GM23338 (cell line): ENCODE data around the gene COMP. TPM values are rescaled to one million over a fixed set of nuclear protein-coding genes. Genes with fewer than 3 reads are reported as not detected.

Source experiments
- ATAC-seq: fragments of 200-7000 bp; cut with Tn5 transposase; 3 replicates; pipeline ENCODE4 v1.9.1; 2020
- DNase-seq: peaks from one replicate; pipeline ENCODE4 v3.0.0-alpha.2; 2015; ENCODE audit warnings: low spot score
- H2AFZ ChIP-seq: fragments of 200-600 bp; sonication (generic); 2 replicates; pipeline ENCODE4 v1.8.0; 2016; ENCODE audit warnings: antibody characterized with exemption, mild to moderate bottlenecking, moderate library complexity
- H3F3A ChIP-seq: fragments of 200-600 bp; sonication (generic); replicated peaks from 2 replicates; pipeline ENCODE4 v1.8.0; 2017; ENCODE audit warnings: antibody characterized with exemption, mixed run types, low read depth
- H3K27ac ChIP-seq: fragments of 200-600 bp; sonication (generic); 2 replicates; pipeline ENCODE4 v1.6.1; 2016; ENCODE audit warnings: low read depth
- H3K27me3 ChIP-seq: fragments of 200-600 bp; sonication (generic); 2 replicates; pipeline ENCODE4 v1.8.0; 2016; ENCODE audit warnings: mild to moderate bottlenecking, mixed run types, moderate library complexity; ENCODE audit not compliant: insufficient read depth
- H3K36me3 ChIP-seq: fragments of 200-600 bp; sonication (generic); 2 replicates; pipeline ENCODE4 v1.8.0; 2016; ENCODE audit warnings: mild to moderate bottlenecking; ENCODE audit not compliant: insufficient read depth
- H3K4me1 ChIP-seq: fragments of 200-600 bp; sonication (generic); 2 replicates; pipeline ENCODE4 v1.8.0; 2016; ENCODE audit warnings: mild to moderate bottlenecking, moderate library complexity; ENCODE audit not compliant: insufficient read depth
- H3K4me2 ChIP-seq: fragments of 200-600 bp; sonication (generic); 2 replicates; pipeline ENCODE4 v1.7.1; 2017; ENCODE audit warnings: mixed run types
- H3K4me3 ChIP-seq: fragments of 200-600 bp; sonication (generic); 2 replicates; pipeline ENCODE4 v1.6.1; 2016; ENCODE audit warnings: mixed run types
- H3K79me2 ChIP-seq: fragments of 200-600 bp; sonication (generic); replicated peaks from 2 replicates; pipeline ENCODE4 v1.8.0; 2017; ENCODE audit warnings: mild to moderate bottlenecking; ENCODE audit not compliant: insufficient read depth
- H3K9me2 ChIP-seq: fragments of 200-600 bp; sonication (generic); 2 replicates; pipeline ENCODE4 v1.8.0; 2017; ENCODE audit not compliant: insufficient read depth
- H4K20me1 ChIP-seq: fragments of 200-600 bp; sonication (generic); replicated peaks from 2 replicates; pipeline ENCODE4 v1.8.0; 2017; ENCODE audit warnings: mild to moderate bottlenecking; ENCODE audit not compliant: insufficient read depth
- H3K27ac Mint-ChIP-seq: 2 replicates; pipeline ENCODE4 v1.8.0; 2020; ENCODE audit warnings: inconsistent platforms, mild to moderate bottlenecking, moderate library complexity, mixed read lengths
- H3K27me3 Mint-ChIP-seq: 3 replicates; pipeline ENCODE4 v1.8.0; 2022; ENCODE audit warnings: low read depth, mild to moderate bottlenecking, moderate library complexity, mixed read lengths, inconsistent platforms; ENCODE audit not compliant: insufficient read depth, poor library complexity
- H3K36me3 Mint-ChIP-seq: 3 replicates; pipeline ENCODE4 v1.8.0; 2021; ENCODE audit warnings: low read depth, mild to moderate bottlenecking, inconsistent platforms, moderate library complexity, mixed read lengths
- H3K4me1 Mint-ChIP-seq: 3 replicates; pipeline ENCODE4 v1.8.0; 2020; ENCODE audit warnings: mild to moderate bottlenecking, inconsistent platforms, mixed read lengths
- H3K4me3 Mint-ChIP-seq: 3 replicates; pipeline ENCODE4 v1.8.0; 2021; ENCODE audit warnings: moderate library complexity, mild to moderate bottlenecking, inconsistent platforms, mixed read lengths
- H3K9me3 Mint-ChIP-seq: 3 replicates; pipeline ENCODE4 v1.8.0; 2020; ENCODE audit warnings: moderate library complexity, mild to moderate bottlenecking, inconsistent platforms, mixed read lengths
- CREB1 ChIP-seq: fragments of 250-450 bp; sonication (Bioruptor Pico); IDR thresholded peaks from 2 replicates; pipeline ENCODE4 v1.5.0; 2020; ENCODE audit warnings: low read depth, mild to moderate bottlenecking, moderate library complexity
- CTCF ChIP-seq, 2 experiments: fragments of 200-600 bp in 1 of 2; sonication (generic) in 1 of 2; conservative IDR thresholded peaks; 2 replicates each; pipeline versions ENCODE4 v1.5.1 to v1.6.1; 2016 to 2017; ENCODE audit warnings: antibody characterized with exemption in 2 of 2, low read depth in 2 of 2, mild to moderate bottlenecking in 2 of 2, moderate library complexity in 1 of 2
- ETS1 ChIP-seq: IDR thresholded peaks from 2 replicates; pipeline ENCODE4 v1.6.1; 2016; ENCODE audit warnings: antibody characterized with exemption
- EZH2 ChIP-seq: fragments of 200-600 bp; sonication (generic); IDR thresholded peaks from one replicate; pipeline ENCODE4 v1.8.0; 2017; ENCODE audit warnings: antibody characterized with exemption, mild to moderate bottlenecking, low read depth; ENCODE audit not compliant: unreplicated experiment
- EZH2phosphoT487 ChIP-seq: fragments of 200-600 bp; sonication (generic); IDR thresholded peaks from one replicate; pipeline ENCODE4 v1.8.1; 2018; ENCODE audit warnings: antibody characterized with exemption; ENCODE audit not compliant: unreplicated experiment
- JUNB ChIP-seq: IDR thresholded peaks from one replicate; pipeline ENCODE4 v1.6.1; 2016; ENCODE audit warnings: antibody characterized with exemption; ENCODE audit not compliant: unreplicated experiment
- NANOG ChIP-seq: IDR thresholded peaks from 2 replicates; pipeline ENCODE4 v1.6.1; 2016; ENCODE audit warnings: antibody characterized with exemption, borderline replicate concordance
- POLR2AphosphoS5 ChIP-seq: IDR thresholded peaks from 2 replicates; pipeline ENCODE4 v1.6.1; 2016; ENCODE audit warnings: antibody characterized with exemption, low read depth
- REST ChIP-seq: IDR thresholded peaks from one replicate; pipeline ENCODE4 v1.6.1; 2018; ENCODE audit warnings: antibody characterized with exemption; ENCODE audit not compliant: unreplicated experiment
- STAT1 ChIP-seq: IDR thresholded peaks from one replicate; pipeline ENCODE4 v1.6.1; 2016; ENCODE audit warnings: antibody characterized with exemption; ENCODE audit not compliant: unreplicated experiment
- ZNF114 ChIP-seq: fragments of 250-450 bp; sonication (Bioruptor Pico); IDR thresholded peaks from 2 replicates; pipeline ENCODE4 v1.5.0; 2020; ENCODE audit warnings: mild to moderate bottlenecking, moderate library complexity
- ZNF331 ChIP-seq: fragments of 250-450 bp; sonication (Bioruptor Pico); IDR thresholded peaks from 2 replicates; pipeline ENCODE4 v1.5.0; 2020; ENCODE audit warnings: low read depth, mild to moderate bottlenecking, moderate library complexity
- ZNF462 ChIP-seq: fragments of 250-450 bp; sonication (Bioruptor Pico); IDR thresholded peaks from 2 replicates; pipeline ENCODE4 v1.5.0; 2020; ENCODE audit warnings: mild to moderate bottlenecking, moderate library complexity
- polyA plus RNA-seq: library from polyadenylated mRNA; unstranded; fragments of >200 nt; fragmentation: Nextera tagmentation; extraction: Ambion mirVana; gene quantifications from 2 replicates; pipeline ENCODE4 v1.2.1, GENCODE V29; 2016
- total RNA-seq: library from RNA; depleted of rRNA; stranded (reverse); fragments of >200 nt; shearing (Covaris generic); gene quantifications from 2 replicates; pipeline ENCODE4 v1.2.3, GENCODE V29; 2014

Gene COMP
- total and polyA plus RNA-seq, 2 experiments from 2014 or later = 0.58 to 0.63 TPM

GRCh38 chr19:18738961-18739690 is 52.0 kb downstream of the COMP start:
- Histone ChIP-seq H3K27ac (no peak overlapping the region), H2AFZ (no peak overlapping the region), H4K20me1 (no peaks in the 10 kb centered on the region; the same call in 1 of the 2 replicates), H3K79me2 (no peaks in the 10 kb centered on the region), H3F3A (no peaks in the 10 kb centered on the region), H3K4me1 (no peaks in the 10 kb centered on the region), H3K27me3 (no peaks in the 10 kb centered on the region), H3K4me2 (no peak overlapping the region), H3K36me3 (no peaks in the 10 kb centered on the region), H3K9me2 (no peaks in the 10 kb centered on the region), H3K4me3 (no peak overlapping the region)
- no peaks in the 10 kb centered on the region for H3K36me3 Mint-ChIP-seq
- no peaks in the 10 kb centered on the region for H3K9me3 Mint-ChIP-seq
- no peak for DNase-seq
- TF ChIP-seq STAT1 (no peak), ZNF331 (CRISPR knock-in tag) (no peak), ETS1 (no peak), CREB1 (CRISPR knock-in tag) (no peak), NANOG (no peak), REST (no peak), EZH2 (no peak), ZNF462 (no peak), JUNB (no peak), CTCF (conservative IDR thresholded peaks at IDR 0.05; ENCODE audit: low read depth in 2 of 2) (no peak), ZNF114 (CRISPR knock-in tag) (no peak), POLR2AphosphoS5 (no peak), EZH2phosphoT487 (no peak)
- no peaks in the 10 kb centered on the region for H3K4me1 Mint-ChIP-seq
- no peak overlapping the region for H3K4me3 Mint-ChIP-seq
- no peak for ATAC-seq
- peaks cover 3% of the 10 kb centered on the region for H3K27me3 Mint-ChIP-seq
- H3K27ac Mint-ChIP-seq = no peak overlapping the region
